CD4-positive, alpha-beta T cell treated with Interleukin-4 for 4 hours (primary cell): ENCODE measurements around the gene KRTAP21-3.
"Not testable (repeated sequence)": the region's sequence is repeated elsewhere in the genome, so short reads cannot be mapped to it uniquely, and the experiment has no call there.

ENCODE experiments used
- DNase-seq: peaks from one replicate; pipeline ENCODE4 v3.0.0-alpha.2; 2020

The KRTAP21-3 gene, protein sequence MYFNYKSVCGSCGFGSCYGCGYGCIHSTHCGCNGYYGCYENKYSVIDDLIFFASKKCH

DNA sequence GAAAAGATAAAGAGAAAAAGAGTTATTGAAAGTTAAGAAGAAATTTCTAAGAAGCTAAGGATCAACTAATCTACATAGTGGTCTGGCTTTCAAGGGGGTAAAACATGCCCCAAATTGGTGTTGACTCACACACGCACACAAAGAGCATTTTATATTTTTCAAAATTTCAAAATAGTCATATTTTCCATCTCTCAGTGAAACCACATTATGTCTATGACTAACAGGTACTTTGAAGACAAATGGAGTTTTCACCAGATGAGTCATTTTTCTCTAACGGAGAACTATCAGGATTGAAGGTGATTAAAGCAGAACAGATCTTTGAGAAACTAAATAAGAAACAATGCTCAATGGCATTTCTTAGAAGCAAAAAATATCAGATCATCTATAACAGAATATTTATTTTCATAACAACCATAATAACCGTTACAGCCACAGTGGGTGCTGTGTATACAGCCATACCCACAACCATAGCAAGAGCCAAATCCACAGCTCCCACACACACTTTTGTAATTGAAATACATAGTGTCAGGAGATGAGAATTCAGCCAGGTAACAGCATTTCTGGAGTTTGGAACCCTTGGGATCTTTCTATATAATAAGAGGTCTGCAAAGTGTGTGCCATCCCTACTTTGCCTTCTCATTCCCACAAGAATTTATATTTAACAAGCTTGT is at the start of gene KRTAP21-3:
TSS of gene KRTAP21-3 (minus strand) at position 539 of the 671 bp plus-strand sequence. CDS start at position 521, 18 bp downstream.
- peak; percentile 15 for DNase-seq

DNA sequence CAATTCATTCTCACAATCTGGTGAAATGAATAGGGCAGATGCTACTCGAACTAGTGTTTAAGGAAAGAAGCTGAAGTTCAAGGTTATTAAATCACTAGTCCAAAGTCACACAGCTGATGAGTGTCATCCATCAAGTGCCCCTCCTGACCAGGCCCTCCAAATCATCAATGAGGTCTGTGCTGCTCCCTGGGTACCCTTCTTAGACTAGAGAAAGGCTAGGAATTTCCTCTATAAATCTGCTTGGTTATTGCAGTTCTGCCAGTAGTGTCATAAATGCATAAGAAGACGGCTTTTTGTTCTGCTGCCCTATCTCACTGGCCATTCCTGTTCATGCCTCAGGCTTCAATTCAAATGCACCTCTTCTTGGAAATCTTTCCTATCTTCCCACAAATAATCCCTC is 42.2 kb upstream of the KRTAP21-3 start:
- DNase-seq = no peak

DNA sequence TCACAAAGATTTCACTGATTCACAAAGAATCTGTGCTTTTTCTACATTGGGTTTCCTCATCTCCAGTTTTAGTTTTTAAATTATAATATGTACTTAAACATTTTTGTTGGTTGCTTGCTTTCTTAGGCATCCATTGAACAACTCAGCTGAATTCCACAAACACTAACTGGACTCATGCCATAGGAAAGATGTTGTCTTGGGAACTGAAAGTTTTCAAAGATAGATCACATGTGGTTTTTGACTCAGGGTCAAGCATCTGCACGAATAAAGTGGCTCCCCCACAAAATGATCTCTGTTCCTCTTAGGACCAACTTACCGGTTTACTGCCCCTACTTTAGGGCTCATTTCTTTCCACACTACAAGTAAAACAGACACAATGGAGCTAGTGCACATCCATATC is 39.7 kb upstream of the KRTAP21-3 start:
- no peak for DNase-seq

DNA sequence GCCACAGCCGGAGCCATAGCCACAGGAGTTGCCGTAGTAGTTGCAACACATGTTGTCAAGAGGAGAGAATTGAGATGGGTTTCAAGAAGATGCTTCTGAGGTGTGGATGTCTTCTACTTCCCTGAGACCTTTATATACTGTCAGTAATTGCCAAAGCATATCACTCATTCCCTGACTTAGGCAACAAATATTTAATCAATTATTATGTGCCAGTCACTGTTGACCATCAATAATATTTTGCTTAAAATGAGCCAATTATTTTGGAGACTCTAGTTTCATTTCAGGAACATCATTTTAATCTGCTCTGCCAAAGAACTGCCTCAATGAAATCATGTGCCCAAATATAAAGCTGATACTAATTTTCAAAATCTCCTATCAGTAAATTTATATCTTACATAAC is 36.8 kb upstream of the KRTAP21-3 start, which contains the start of gene KRTAP21-1:
TSS of gene KRTAP21-1 (minus strand) at position 101 of the 400 bp plus-strand sequence. CDS start at position 51, 50 bp downstream.
- not testable (repeated sequence) for DNase-seq

DNA sequence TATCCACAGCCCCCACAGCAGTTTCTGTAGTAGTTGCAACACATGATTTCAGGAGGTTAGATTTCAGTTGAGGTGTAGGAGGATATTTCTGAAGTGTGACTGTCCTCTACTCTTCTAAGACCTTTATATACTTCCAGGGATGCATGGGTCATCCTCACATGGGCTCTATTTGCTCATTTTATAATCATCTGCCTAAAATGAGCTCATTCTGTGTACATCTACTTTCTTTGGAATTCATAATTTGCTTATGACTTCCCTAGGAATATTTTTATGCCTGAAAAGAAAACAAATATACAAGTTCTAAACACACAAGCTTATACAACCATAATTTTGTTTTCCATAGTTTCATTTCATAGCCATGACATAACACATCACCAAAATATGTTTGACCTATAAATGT is 28.6 kb upstream of the KRTAP21-3 start, which contains the start of gene KRTAP21-2:
TSS of gene KRTAP21-2 (minus strand) at position 101 of the 400 bp plus-strand sequence. CDS start at position 44, 57 bp downstream.
- DNase-seq = no peak

DNA sequence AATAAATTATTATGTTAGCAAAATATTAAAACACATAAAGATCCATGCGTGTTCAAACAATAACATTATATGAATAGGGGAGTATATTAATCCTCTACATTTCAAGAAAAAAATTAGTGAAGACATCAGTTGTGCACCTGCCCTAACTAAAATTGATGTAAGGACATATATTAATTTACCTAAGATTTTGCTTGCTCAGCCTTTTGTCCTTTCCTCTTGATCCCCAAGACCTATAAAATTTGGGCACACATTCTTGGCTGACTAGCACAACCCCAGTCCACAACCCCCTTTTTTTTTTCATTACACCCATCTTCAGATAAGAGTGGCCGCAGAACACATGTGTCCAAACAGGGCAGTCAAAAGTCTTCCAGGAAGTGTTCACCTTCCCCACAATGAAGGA is 21.9 kb upstream of the KRTAP21-3 start:
- no peak for DNase-seq

DNA sequence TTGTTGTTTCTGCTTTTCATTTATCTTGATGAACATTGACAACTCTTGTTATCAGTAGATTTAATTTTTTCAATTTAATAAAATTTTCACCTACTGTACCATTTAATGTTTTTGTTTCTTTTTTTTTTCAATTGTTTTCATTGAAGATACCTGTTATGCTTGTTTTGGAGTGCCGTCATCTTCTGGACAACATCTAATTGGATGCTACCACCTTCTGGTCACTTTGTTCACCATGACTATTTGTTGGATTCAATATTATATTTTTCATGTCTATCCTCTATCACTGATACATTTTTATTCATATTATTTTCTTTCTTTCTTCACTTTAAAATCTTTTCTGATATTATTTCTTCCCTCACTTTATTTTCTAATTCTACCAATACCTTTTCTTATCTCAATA is 14.4 kb upstream of the KRTAP21-3 start:
- DNase-seq = no peak

DNA sequence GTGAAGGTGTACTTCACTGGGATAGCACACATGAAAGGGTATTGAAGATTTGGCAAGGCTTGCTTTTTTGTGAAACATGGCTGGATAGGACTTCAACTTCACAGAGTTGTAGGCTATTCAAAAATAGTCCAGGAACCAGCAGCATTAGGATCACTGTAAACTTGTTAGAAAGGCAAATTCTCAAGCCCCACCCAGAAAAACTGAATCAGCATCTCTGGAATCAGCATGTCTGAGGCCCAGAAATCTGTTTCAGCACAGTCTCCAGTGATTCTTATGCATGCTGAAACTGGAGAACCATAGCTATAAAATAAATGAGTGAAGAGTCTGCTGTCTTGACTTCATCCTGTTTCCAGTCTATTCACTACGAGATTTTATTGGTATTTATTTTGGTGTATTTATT is 8.1 kb upstream of the KRTAP21-3 start:
- DNase-seq = no peak

DNA sequence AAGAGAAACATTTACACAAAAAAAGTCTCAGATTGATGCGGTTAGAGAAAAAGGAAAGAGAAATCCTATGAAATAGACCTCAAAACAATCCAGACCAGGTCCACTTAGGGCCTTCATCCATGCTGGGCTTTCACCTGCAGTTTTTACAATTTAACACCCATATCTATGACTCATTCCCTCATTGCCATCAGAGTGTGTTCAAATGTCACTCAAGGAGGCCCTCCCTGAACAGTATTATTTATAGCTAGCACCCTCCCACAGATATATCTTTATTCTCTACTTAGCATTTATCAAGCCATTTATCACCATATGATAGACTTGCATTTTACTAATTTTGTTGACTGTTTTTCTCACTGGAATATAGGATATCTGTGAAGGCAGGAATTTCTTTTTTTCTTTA is 824 bp upstream of the KRTAP21-3 start:
- DNase-seq = no peak

DNA sequence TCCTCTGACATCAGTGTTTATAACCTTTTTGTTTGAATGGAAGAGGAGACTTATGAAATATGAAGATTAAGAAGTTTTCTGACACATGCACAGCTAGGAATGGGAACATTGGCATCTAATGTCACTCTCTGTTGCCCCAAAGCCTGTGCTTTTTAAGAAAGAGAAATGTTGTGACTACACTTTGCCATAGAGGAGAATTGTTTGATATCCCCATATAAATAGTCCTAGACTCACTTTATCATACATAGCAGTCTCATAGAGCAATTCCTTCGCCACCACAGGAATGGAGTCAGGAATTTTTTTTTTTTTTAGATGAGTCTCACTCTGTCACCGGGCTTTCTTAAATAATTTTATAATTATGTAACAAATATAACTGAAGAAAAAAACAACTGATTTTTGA is 1.5 kb downstream of the KRTAP21-3 start:
- DNase-seq = no peak

DNA sequence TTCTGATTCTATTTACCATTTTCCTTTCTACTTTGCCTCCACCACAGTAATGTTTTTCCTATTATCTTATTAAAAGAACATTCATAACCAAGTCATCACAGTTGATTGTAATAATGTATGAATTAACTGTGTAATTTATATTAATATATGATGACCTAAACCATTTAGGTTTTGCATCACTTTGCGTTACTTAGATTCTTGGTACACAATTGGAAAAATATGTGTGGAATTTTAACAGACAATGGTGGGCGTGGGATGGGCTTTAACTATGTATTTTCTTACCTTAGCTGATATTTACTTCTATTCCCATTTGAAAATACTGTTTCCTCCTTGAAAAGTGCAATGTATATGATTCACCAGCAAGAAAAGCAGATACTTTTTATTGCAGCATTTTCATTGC is 3.6 kb downstream of the KRTAP21-3 start:
- no peak for DNase-seq

DNA sequence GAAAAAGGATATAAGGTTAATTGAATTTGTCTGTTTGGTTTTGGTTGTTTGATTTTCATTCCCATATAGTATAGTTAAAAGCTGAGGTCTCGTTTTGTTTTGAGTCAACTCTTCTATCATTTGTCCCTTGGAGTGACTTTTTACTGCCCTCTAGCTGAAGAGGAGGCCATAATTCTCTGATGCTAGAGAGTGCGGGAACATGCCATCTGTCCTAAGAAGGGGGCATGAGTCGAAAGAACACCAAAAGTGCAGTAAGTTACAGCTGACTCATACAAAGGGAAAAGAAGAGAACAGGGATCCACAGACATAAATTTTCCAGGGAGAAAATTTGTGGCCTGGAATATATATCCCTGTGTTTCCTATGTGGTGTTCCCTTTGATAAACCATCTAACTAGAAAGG is 4.1 kb downstream of the KRTAP21-3 start:
- DNase-seq = no peak

DNA sequence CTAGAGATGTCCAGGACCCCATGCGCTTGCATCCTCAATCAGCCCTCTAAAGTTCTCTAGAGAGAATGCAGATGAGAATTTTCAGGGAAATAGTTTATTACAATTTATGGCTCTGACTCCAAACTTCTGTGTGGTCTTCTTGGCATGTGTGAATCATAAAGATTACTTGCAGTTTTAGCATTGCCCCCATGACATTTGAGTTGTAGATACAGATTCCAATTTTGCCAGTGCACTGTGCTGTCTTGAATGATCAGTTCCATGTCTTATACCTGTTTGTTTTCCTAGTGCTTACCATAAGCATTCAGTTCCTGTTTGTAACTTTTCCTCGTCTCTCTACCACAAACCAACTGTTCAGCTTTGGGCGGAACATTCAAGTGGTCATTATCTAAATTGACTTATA is 4.8 kb downstream of the KRTAP21-3 start:
- DNase-seq = no peak

DNA sequence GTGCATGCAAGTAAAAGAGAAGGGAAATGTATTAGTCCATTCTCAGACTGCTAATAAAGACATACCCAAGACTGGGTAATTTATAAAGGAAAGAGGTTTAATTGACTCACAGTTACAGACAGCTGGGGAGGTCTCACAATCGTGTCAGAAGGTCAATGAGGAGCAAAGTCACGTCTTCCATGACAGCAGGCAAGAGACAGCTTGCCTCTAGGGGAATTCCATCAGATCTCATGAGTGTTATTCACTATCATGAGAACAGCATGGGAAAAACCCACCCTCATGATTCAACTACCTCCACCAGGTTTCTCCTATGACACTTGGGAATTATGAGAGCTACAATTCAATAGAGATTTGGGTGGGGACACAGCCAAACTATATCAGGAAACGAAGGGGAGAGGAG is 8.1 kb downstream of the KRTAP21-3 start:
- no peak for DNase-seq

DNA sequence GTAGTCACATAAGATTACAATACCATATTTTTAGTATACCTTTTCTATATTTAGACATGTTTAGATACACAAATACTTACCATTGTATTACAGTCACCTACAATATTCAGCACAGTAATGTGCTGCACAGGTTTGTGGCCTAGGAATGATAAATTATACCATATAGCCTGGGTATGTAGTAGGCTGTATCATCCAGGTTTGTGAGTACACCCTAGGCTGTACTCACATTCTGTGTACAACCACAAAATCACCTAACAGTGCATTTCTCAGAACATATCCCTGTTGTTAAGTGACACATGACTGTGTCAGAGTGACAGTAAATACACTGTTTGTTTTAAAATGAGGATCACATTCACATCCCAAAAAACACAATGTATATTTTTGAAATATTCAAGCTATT is 11.2 kb downstream of the KRTAP21-3 start:
- no peak for DNase-seq

DNA sequence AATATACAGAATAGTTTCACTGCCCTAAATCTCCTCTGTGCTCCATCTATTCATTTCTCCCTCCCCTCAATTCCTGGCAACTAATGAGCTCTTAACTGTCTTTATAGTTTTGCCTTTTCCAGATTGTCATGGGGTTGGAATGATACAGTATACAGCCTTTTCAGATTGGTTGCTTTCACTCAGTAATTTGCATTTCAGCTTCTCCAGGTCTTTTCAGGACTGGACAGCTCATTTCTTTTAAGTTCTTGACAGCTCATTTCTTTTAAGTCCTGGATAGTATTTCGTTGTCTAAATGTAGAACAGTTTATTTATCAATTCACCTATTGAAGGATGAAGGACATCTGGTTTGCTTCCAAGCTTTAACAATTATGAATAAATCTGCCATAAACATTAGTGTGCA is 22.6 kb downstream of the KRTAP21-3 start:
- no peak for DNase-seq

DNA sequence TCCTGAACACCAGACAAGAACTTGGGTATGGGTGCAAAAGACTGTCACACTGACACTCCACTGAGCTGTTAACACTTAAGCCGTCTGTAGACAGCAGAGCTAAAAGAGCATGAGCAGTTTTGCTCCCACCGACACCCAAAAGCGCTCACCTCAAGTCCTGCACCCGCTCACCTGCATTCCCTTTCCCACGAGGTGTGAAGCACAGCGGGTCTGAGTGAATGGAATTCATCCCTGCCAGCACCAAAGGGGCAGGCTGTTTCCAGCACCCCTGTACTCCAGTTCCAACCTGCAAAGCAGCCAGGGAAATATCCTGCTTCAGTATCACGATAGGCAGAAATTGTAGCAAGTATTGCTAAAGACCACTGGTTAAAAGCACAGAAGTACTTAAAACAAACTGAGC is 28.8 kb downstream of the KRTAP21-3 start:
- DNase-seq = no peak

DNA sequence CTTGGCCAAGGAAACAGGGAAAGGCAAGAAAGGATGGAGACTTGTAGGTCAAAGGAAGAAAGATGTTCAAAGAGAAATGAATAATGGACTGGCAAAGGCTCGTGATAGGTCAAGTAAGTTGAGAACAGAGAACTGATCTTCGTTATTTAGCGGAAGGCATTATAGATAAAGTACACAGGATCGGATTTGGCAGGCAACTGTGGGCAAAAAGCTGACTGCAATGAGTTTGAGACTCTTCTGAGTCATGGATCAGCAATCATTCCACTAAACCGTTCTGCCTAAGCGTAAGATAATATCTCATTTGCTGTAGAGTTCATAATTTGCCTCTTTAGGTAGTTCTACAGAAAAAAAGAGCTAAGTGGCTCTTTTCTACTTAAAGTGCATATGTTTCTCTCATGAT is 34.1 kb downstream of the KRTAP21-3 start:
- no peak for DNase-seq

DNA sequence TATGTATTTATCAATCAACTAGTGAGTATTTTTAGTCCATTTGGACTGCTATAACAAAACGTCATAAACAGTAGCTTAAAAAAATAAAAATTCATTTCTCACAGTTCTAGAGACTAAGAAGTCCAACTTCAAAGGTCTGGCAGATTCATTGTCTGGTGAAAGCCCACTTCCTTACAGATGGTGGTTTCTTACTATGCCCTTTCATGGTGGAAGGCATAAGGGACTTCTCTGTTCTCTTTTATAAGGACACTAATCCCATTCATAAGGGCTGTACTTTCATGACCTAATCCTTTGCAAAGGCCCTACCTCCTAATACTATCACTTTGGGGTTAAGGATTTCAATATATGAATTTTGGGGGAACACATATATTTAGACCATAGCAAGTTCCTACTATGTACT is 38.0 kb downstream of the KRTAP21-3 start:
- DNase-seq = no peak

DNA sequence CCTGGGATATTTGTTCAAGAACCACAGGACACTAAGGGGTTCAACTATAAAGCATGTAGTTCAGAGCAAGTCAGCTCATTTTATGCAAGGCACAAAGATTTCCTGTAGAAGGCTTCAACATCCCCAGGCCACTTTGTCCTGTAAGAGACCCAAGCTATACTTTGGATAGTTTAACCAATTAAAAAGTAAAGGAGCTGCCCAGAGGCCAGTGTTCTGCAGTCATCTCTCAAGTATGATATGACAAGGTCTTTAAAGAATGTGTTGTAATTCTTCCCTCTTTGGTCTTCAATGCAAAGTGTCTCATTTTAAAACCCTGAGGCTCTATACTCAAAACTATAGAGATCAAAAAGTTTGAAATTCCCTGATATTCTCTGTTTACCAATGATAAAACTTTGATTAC is 41.8 kb downstream of the KRTAP21-3 start:
- DNase-seq = no peak

DNA sequence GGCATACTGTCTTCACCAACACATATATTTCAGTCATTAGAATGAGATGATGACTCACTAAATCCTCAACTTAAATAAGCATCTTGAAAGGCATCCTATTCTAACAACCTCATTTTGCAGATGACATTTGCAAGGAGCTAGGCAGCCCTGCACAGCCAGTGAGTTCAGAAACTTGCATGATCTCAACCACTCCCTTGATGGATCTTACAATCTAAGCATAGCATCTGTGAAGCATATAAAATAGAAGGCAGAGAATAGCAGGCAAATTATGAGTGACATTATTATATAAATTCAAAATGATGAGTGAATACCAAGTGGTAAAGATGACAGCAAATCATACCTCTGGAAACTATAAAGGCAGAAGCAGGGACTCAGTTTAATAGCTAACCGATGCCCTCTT is 44.3 kb downstream of the KRTAP21-3 start:
- no peak for DNase-seq

DNA sequence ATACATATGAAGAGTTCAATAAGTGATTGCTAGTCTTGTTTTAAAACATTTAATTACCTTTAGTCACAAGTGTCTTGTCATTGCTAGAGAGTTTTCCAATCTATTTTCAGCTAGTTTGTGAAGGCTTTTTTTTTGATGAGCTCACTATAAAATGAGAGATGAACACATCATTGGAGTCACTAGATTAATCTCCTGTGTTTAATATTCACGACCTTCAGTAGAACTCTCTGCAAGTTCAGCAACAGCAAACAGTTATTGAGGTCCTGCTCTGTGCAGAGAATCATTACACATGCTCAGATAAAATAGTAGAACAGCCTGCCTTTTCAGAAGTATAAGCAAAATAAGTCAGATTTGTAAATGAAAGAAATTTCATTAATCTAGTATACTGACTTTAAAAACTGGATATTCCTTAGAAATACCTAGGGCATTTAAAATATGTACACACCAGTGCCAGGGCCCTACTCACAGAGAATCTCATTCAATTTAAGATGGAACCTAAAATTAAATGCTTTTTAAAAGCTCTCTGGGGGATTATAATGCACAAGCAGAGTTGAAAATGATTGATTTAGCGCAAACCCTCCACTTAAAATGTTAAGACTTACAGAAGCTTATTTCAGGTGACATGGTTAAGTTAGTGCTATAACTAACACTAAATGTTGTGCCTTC is 45.5 kb downstream of the KRTAP21-3 start:
- DNase-seq = no peak

DNA sequence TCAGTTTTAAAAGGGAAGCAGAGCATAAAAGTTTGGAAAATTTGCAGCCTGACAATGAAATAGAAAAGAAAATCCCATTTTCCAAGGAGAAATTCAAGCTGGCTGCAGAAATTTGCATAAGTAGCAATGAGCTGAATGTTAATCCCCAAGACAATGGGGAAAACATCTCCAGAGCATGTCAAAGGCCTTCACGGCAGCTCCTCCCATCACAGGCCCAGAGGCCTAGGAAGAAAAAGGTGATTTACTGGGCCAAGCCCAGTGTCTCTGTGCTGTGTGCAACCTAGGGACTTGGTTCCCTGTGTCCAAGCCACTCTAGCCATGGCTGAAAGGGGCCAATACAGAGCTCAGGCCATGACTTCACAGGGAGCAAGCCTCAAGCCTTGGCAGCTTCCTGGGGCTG is 49.8 kb downstream of the KRTAP21-3 start:
- no peak for DNase-seq
